Gastrocnemius medialis (tissue), 4 donors: Measurements from ENCODE around the gene HOXD9.

Experiments
- CTCF ChIP-seq, 5 experiments: fragments of 450-650 bp in 3 of 5; fragments of 200-600 bp in 2 of 5; sonication (generic) in 2 of 5; IDR thresholded peaks in 4 of 5; conservative IDR thresholded peaks in 1 of 5; 1 replicate in 4 of 5; 2 replicates in 1 of 5; pipeline ENCODE4 v1.5.1; 2016 to 2019; ENCODE audit warnings: antibody characterized with exemption in 5 of 5, mild to moderate bottlenecking in 3 of 5, moderate library complexity in 3 of 5
- POLR2A ChIP-seq, 2 donors: fragments of 450-650 bp; IDR thresholded peaks; one replicate each; pipeline ENCODE4 v1.6.1; 2017; ENCODE audit warnings: antibody characterized with exemption in 2 of 2, mild to moderate bottlenecking in 2 of 2, moderate library complexity in 2 of 2

- no peak for TF ChIP-seq CTCF (IDR thresholded peaks at IDR 0.05 in 4 of 5, conservative IDR thresholded peaks at IDR 0.05 in 1 of 5)
- TF ChIP-seq POLR2A (IDR thresholded peaks at IDR 0.05), result no peak
Measured at GRCh38 chr2:176127774-176128072, 5.2 kb downstream of the HOXD9 start.
